Sigmoid colon (tissue), 4 donors: ENCODE measurements around the gene BCORL1.

Experiments
- CTCF ChIP-seq, 4 experiments: fragments of 450-650 bp in 3 of 4; fragments of 200-600 bp in 1 of 4; IDR thresholded peaks; one replicate each; pipeline ENCODE4 v1.5.1; 2016 to 2019; ENCODE audit warnings: antibody characterized with exemption in 4 of 4, mild to moderate bottlenecking in 3 of 4, moderate library complexity in 2 of 4
- POLR2AphosphoS5 ChIP-seq, 4 donors: sonication (generic); formaldehyde crosslinking; IDR thresholded peaks; one replicate each; pipeline ENCODE4 v1.6.1; 2017; ENCODE audit warnings: antibody characterized with exemption in 4 of 4

GRCh38 chrX:130053236-130053635, 70.8 kb downstream of the BCORL1 start:
- TF ChIP-seq CTCF (IDR thresholded peaks at IDR 0.05) (no peak), POLR2AphosphoS5 (IDR thresholded peaks at IDR 0.05) (no peak)
